HEK293T (cell line): Measurements from ENCODE around the gene L3MBTL4.

Source experiments
- BHLHE40 ChIP-seq: fragments of 450-650 bp; IDR thresholded peaks from 2 replicates; pipeline ENCODE4 v1.6.1; 2016; ENCODE audit warnings: mild to moderate bottlenecking, moderate library complexity, borderline replicate concordance
- FOXA1 ChIP-seq: fragments of 450-650 bp; IDR thresholded peaks from 2 replicates; pipeline ENCODE4 v1.6.1; 2016; ENCODE audit warnings: mild to moderate bottlenecking
- FOXK2 ChIP-seq: fragments of 450-650 bp; IDR thresholded peaks from 2 replicates; pipeline ENCODE4 v1.6.1; 2016; ENCODE audit warnings: mild to moderate bottlenecking
- HDGF ChIP-seq: fragments of 450-650 bp; IDR thresholded peaks from 2 replicates; pipeline ENCODE4 v1.6.1; 2017; ENCODE audit warnings: antibody characterized with exemption, borderline replicate concordance
- L3MBTL2 ChIP-seq: fragments of 450-650 bp; conservative IDR thresholded peaks from 2 replicates; pipeline ENCODE4 v1.6.1; 2016; ENCODE audit warnings: mild to moderate bottlenecking
- LEF1 ChIP-seq: fragments of 450-650 bp; IDR thresholded peaks from 2 replicates; pipeline ENCODE4 v1.6.1; 2017; ENCODE audit warnings: mild to moderate bottlenecking, borderline replicate concordance
- SP1 ChIP-seq: fragments of 450-650 bp; IDR thresholded peaks from 2 replicates; pipeline ENCODE4 v1.6.1; 2017
- TARDBP ChIP-seq: fragments of 450-650 bp; IDR thresholded peaks from 2 replicates; pipeline ENCODE4 v1.6.1; 2016
- TF ChIP-seq, protein P1 (sequence below): fragments of 450-650 bp; IDR thresholded peaks from 2 replicates; pipeline ENCODE4 v1.6.1; 2016

DNA sequence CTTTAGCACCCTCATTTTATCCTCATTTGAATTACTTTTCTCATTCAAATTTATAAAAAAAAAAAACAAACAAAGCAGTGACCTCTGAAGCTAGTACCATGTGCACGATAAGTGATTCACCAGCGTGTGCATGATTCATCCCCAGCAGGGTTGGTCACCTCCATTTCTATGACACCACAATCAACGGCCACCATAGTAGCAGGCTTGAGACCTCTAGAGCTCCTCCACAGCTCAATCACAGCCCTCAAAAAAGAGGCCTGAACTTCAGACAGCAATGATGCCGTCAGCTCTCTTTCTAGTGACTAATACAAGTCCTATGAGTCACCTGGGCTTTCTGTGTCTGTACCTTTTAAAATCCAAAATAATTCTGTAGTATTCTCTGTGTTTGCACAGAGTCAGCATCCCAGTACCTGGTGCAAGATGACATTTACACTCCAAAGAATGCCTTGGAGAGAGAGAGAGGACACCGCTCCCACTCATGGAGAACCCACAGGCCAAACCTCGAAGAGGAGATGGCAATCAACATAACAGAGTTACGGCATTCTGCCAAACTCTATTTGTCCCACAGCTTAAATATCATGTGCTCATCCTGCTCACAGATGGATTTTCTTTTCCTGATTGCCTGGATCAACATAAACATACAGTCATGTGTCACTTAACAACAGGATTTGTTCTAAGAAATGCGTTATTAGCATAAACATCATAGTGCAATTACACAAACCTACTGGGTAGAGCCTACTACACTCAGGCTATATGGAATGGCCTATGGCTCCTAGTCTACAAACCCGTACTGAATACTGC is 58.7 kb downstream of the L3MBTL4 start:
- TF ChIP-seq HDGF, result no peak
- TF ChIP-seq SP1, result no peak
- TF ChIP-seq L3MBTL2, result no peak
- no peak for TF ChIP-seq LEF1
- TF ChIP-seq, protein P1, sequence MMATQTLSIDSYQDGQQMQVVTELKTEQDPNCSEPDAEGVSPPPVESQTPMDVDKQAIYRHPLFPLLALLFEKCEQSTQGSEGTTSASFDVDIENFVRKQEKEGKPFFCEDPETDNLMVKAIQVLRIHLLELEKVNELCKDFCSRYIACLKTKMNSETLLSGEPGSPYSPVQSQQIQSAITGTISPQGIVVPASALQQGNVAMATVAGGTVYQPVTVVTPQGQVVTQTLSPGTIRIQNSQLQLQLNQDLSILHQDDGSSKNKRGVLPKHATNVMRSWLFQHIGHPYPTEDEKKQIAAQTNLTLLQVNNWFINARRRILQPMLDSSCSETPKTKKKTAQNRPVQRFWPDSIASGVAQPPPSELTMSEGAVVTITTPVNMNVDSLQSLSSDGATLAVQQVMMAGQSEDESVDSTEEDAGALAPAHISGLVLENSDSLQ, result no peak
- TF ChIP-seq BHLHE40, result no peak
- TF ChIP-seq FOXA1, result no peak
- no peak for TF ChIP-seq TARDBP
- TF ChIP-seq FOXK2, result no peak
